ENCODE measurements around the gene ABCD1.
"Not testable (repeated sequence)": the region's sequence is repeated elsewhere in the genome, so short reads cannot be mapped to it uniquely, and the experiment has no call there.

ABCD1 gene

GRCh38 chrX:153693216-153694086 is 31.2 kb upstream of the ABCD1 start:
- DNase-seq (ENCODE audit: extremely low read depth in 1 of 2, low read depth in 1 of 2) = no peak

GRCh38 chrX:153694256-153694655 is 30.4 kb upstream of the ABCD1 start:
- not testable (repeated sequence) for DNase-seq (ENCODE audit: extremely low read depth in 1 of 2, low read depth in 1 of 2)

- DNase-seq (ENCODE audit: extremely low read depth in 1 of 2, low read depth in 1 of 2) = no peak
Observed at GRCh38 chrX:153694687-153695270, 29.9 kb upstream of the ABCD1 start.

GRCh38 chrX:153696100-153696499 is 28.6 kb upstream of the ABCD1 start:
- DNase-seq (ENCODE audit: extremely low read depth in 1 of 2, low read depth in 1 of 2) = no peak

- DNase-seq (ENCODE audit: extremely low read depth in 1 of 2, low read depth in 1 of 2) = not testable (repeated sequence)
Observed at GRCh38 chrX:153696538-153696937, 28.1 kb upstream of the ABCD1 start.

GRCh38 chrX:153696986-153697722 is 27.5 kb upstream of the ABCD1 start:
- not testable (repeated sequence) for DNase-seq (ENCODE audit: extremely low read depth in 1 of 2, low read depth in 1 of 2)

- DNase-seq (ENCODE audit: extremely low read depth in 1 of 2, low read depth in 1 of 2) = no peak
Observed at GRCh38 chrX:153697924-153698865, 26.5 kb upstream of the ABCD1 start.

- DNase-seq (ENCODE audit: extremely low read depth in 1 of 2, low read depth in 1 of 2) = not testable (repeated sequence)
Observed at GRCh38 chrX:153699210-153699783, 25.4 kb upstream of the ABCD1 start.

- DNase-seq (ENCODE audit: extremely low read depth in 1 of 2, low read depth in 1 of 2) = not testable (repeated sequence)
Observed at GRCh38 chrX:153699784-153700371, 24.8 kb upstream of the ABCD1 start.

- no peak for DNase-seq (ENCODE audit: extremely low read depth in 1 of 2, low read depth in 1 of 2)
Observed at GRCh38 chrX:153700376-153700945, 24.2 kb upstream of the ABCD1 start.

GRCh38 chrX:153700967-153701366 is 23.7 kb upstream of the ABCD1 start:
- no peak for DNase-seq (ENCODE audit: extremely low read depth in 1 of 2, low read depth in 1 of 2)

GRCh38 chrX:153701706-153702105 is 22.9 kb upstream of the ABCD1 start:
- no peak for DNase-seq (ENCODE audit: extremely low read depth in 1 of 2, low read depth in 1 of 2)

GRCh38 chrX:153702336-153703035 is 22.2 kb upstream of the ABCD1 start:
- DNase-seq (ENCODE audit: extremely low read depth in 1 of 2, low read depth in 1 of 2) = no peak

GRCh38 chrX:153703036-153703370 is 21.7 kb upstream of the ABCD1 start:
- DNase-seq (ENCODE audit: extremely low read depth in 1 of 2, low read depth in 1 of 2) = no peak

- no peak for DNase-seq (ENCODE audit: extremely low read depth in 1 of 2, low read depth in 1 of 2)
Observed at GRCh38 chrX:153704021-153704526, 20.6 kb upstream of the ABCD1 start.

GRCh38 chrX:153704631-153705402 is 19.8 kb upstream of the ABCD1 start:
- DNase-seq (ENCODE audit: extremely low read depth in 1 of 2, low read depth in 1 of 2) = not testable (repeated sequence)

- DNase-seq (ENCODE audit: extremely low read depth in 1 of 2, low read depth in 1 of 2) = not testable (repeated sequence)
Observed at GRCh38 chrX:153705403-153706060, 19.1 kb upstream of the ABCD1 start.
